ENCODE data around the gene HGS. TPM values are rescaled to one million over a fixed set of nuclear protein-coding genes. Genes with fewer than 3 reads are reported as not detected.

HGS gene
- total and polyA plus RNA-seq, 2 of the 13 experiments (the other 11 are each of a cell fraction or from before 2014, with no cell fraction given) = 73.3 to 78.1 TPM

DNA sequence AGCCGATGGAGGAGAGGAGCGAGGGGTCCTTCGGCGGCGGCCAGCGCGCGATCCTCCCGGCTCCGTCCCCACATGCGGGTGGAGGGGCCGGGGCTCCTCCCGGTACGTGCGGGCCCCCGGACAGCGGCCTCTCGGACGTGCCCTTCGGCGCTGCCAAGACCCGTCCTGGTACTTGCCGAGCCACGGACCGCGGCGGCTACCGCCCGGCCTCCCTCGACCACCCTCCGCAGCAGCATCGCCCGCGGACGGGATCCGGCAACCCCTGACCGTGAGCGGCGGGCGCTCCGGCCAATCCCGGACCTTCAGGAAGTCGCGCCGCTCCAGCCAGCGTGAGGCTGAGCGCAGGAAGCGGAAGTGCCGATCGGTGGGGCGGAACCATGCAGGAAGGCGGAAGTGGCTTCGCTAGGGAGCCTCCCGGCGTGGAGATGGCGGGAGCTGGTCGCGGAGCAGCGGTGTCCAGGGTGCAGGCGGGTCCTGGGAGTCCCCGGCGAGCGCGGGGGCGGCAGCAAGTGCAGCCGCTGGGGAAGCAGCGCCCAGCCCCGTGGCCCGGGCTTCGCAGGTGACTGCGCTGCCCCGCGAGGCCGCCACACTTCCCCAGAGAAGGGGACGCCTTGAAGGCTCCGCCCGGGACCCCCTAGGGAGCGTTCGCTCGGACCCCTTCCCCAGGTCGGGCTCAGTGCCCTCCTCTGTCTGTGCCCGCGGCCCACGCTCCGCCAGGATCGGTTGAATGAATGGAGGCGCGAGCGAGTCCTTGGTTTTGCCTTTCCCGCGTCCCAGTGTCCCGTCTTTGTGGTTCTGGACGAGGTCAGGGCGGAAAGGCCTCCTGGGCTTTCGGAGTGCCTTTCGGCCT is 17.2 kb upstream of the HGS start, which contains the start of the genes CCDC137 and OXLD1 (continued):
- TF ChIP-seq, protein P1, sequence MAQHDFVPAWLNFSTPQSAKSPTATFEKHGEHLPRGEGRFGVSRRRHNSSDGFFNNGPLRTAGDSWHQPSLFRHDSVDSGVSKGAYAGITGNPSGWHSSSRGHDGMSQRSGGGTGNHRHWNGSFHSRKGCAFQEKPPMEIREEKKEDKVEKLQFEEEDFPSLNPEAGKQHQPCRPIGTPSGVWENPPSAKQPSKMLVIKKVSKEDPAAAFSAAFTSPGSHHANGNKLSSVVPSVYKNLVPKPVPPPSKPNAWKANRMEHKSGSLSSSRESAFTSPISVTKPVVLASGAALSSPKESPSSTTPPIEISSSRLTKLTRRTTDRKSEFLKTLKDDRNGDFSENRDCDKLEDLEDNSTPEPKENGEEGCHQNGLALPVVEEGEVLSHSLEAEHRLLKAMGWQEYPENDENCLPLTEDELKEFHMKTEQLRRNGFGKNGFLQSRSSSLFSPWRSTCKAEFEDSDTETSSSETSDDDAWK (CRISPR knock-in tag; IDR thresholded peaks at IDR 0.05) = no peak
- TF ChIP-seq, protein P2, sequence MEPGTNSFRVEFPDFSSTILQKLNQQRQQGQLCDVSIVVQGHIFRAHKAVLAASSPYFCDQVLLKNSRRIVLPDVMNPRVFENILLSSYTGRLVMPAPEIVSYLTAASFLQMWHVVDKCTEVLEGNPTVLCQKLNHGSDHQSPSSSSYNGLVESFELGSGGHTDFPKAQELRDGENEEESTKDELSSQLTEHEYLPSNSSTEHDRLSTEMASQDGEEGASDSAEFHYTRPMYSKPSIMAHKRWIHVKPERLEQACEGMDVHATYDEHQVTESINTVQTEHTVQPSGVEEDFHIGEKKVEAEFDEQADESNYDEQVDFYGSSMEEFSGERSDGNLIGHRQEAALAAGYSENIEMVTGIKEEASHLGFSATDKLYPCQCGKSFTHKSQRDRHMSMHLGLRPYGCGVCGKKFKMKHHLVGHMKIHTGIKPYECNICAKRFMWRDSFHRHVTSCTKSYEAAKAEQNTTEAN (CRISPR knock-in tag; conservative IDR thresholded peaks at IDR 0.05) = peak; percentile 65; the same call in 1 of the 2 replicates
- TF ChIP-seq, protein P3, sequence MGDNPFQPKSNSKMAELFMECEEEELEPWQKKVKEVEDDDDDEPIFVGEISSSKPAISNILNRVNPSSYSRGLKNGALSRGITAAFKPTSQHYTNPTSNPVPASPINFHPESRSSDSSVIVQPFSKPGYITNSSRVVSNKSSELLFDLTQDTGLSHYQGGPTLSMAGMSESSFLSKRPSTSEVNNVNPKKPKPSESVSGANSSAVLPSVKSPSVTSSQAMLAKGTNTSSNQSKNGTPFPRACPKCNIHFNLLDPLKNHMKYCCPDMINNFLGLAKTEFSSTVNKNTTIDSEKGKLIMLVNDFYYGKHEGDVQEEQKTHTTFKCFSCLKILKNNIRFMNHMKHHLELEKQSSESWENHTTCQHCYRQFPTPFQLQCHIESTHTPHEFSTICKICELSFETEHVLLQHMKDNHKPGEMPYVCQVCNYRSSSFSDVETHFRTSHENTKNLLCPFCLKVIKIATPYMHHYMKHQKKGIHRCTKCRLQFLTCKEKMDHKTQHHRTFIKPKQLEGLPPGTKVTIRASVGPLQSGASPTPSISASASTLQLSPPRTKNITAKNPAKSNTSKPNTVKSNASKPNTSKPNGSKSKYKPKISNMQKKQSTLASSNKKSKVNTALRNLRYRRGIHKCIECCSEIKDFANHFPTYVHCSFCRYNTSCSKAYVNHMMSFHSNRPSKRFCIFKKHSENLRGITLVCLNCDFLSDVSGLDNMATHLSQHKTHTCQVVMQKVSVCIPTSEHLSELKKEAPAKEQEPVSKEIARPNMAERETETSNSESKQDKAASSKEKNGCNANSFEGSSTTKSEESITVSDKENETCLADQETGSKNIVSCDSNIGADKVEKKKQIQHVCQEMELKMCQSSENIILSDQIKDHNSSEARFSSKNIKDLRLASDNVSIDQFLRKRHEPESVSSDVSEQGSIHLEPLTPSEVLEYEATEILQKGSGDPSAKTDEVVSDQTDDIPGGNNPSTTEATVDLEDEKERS (CRISPR knock-in tag; IDR thresholded peaks at IDR 0.05) = 0 out of 2 replicates have a peak, but pooled peaks have one; percentile 6
- TF ChIP-seq ZNF44 (CRISPR knock-in tag; IDR thresholded peaks at IDR 0.05) (peak; percentile 77), KLF16 (CRISPR knock-in tag; IDR thresholded peaks at IDR 0.05) (no peak; a peak in 2 of 4 replicates), ZFP90 (CRISPR knock-in tag; IDR thresholded peaks at IDR 0.05; ENCODE audit: borderline replicate concordance) (no peak; the same call in 1 of the 2 replicates), BRCA1 (CRISPR knock-in tag; IDR thresholded peaks at IDR 0.05) (peak; percentile 55; the same call in 1 of the 2 replicates), RARA (CRISPR knock-in tag; IDR thresholded peaks at IDR 0.05) (no peak), ZFP82 (CRISPR knock-in tag; IDR thresholded peaks at IDR 0.05; ENCODE audit: borderline replicate concordance) (no peak), ZNF501 (CRISPR knock-in tag; IDR thresholded peaks at IDR 0.05) (peak; percentile 78), ZNF256 (CRISPR knock-in tag; conservative IDR thresholded peaks at IDR 0.05) (0 out of 2 replicates have a peak, but pooled peaks have one; percentile 25), ZNF101 (CRISPR knock-in tag; IDR thresholded peaks at IDR 0.05; ENCODE audit: borderline replicate concordance, low read depth) (0 out of 2 replicates have a peak, but pooled peaks have one; percentile 33), KLF11 (CRISPR knock-in tag; IDR thresholded peaks at IDR 0.05) (0 out of 2 replicates have a peak, but pooled peaks have one; percentile 65), BCL6 (CRISPR knock-in tag; IDR thresholded peaks at IDR 0.05) (no peak; the same call in 1 of the 2 replicates), JUND (CRISPR knock-in tag; IDR thresholded peaks at IDR 0.05) (no peak; the same call in 1 of the 2 replicates), ZNF589 (CRISPR knock-in tag; conservative IDR thresholded peaks at IDR 0.05) (peak; percentile 74; the same call in 1 of the 2 replicates), PHF8 (CRISPR knock-in tag; IDR thresholded peaks at IDR 0.05) (peak; percentile 92), SRSF9 (IDR thresholded peaks at IDR 0.05; ENCODE audit: borderline replicate concordance, insufficient read depth, low read depth, low read length, poor library complexity, severe bottlenecking) (no peak)
- TF ChIP-seq, protein P4, sequence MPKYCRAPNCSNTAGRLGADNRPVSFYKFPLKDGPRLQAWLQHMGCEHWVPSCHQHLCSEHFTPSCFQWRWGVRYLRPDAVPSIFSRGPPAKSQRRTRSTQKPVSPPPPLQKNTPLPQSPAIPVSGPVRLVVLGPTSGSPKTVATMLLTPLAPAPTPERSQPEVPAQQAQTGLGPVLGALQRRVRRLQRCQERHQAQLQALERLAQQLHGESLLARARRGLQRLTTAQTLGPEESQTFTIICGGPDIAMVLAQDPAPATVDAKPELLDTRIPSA (CRISPR knock-in tag; IDR thresholded peaks at IDR 0.05; ENCODE audit: borderline replicate concordance) = peak; percentile 59; the same call in 1 of the 2 replicates
- TF ChIP-seq, protein P5, sequence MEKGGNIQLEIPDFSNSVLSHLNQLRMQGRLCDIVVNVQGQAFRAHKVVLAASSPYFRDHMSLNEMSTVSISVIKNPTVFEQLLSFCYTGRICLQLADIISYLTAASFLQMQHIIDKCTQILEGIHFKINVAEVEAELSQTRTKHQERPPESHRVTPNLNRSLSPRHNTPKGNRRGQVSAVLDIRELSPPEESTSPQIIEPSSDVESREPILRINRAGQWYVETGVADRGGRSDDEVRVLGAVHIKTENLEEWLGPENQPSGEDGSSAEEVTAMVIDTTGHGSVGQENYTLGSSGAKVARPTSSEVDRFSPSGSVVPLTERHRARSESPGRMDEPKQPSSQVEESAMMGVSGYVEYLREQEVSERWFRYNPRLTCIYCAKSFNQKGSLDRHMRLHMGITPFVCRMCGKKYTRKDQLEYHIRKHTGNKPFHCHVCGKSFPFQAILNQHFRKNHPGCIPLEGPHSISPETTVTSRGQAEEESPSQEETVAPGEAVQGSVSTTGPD (CRISPR knock-in tag; IDR thresholded peaks at IDR 0.05) = no peak
